ENCODE data around the gene RELB.
"Not testable (repeated sequence)": the region's sequence is repeated elsewhere in the genome, so short reads cannot be mapped to it uniquely, and the experiment has no call there.

The RELB gene

DNA sequence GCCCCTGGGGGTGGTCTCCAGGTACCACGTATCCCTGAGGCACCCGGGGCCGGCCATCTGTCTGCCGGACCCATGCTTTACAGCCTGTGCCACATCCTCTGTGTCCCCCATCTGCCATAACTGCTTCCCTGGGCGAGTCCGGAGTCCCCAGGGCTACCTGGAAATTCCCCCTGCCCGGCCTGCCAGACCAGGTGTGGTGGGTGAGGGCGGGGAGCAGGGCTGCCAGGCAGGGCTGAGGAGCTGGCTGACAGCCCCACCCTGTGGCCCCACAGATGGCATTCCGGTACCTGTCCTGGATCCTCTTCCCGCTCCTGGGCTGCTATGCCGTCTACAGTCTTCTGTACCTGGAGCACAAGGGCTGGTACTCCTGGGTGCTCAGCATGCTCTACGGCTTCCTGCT, 10.3 kb upstream of the RELB start:
- no peak overlapping the region for H3K27ac ChIP-seq
- no peak overlapping the region for H3K9ac ChIP-seq (ENCODE audit: insufficient read length)
- H3K36me3 ChIP-seq (ENCODE audit: insufficient read depth, low read length): no peaks in the 10 kb centered on the region; the same call in 1 of the 2 replicates

DNA sequence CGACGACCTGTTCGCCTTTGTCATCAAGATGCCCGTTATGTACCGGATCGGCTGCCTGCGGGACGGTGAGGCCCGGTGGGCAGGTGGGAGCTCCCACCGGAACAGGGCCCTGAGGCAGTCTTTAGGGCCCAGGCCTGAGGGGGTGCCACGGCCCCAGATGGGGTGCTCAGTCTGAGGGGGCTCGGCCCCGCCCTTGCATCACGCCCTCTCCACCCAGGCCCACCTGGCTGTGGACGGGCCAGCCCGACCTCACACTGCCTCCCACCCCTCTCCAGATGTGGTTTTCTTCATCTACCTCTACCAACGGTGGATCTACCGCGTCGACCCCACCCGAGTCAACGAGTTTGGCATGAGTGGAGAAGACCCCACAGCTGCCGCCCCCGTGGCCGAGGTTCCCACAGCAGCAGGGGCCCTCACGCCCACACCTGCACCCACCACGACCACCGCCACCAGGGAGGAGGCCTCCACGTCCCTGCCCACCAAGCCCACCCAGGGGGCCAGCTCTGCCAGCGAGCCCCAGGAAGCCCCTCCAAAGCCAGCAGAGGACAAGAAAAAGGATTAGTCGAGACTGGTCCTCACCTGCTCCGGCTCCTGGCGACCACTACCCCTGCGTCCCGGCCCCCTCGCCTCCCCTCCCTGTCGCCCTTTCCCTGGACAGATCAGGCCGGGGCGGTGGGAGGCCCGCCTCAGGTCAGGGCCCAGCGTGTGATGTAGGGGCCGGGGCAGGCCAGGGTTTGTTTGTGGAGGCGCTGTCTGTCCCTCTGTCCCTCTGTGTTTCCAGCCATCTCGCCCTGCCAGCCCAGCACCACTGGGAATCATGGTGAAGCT, 8.7 kb upstream of the RELB start:
- no peak for DNase-seq (ENCODE audit: low read depth, low spot score)
- Histone ChIP-seq H3K27ac (no peak overlapping the region), H3K4me3 (no peak overlapping the region), H3K9me3 (ENCODE audit: low read depth, low read length) (no peaks in the 10 kb centered on the region), H3K36me3 (ENCODE audit: insufficient read depth, low read length) (no peaks in the 10 kb centered on the region; the same call in 1 of the 2 replicates), H3K9ac (ENCODE audit: insufficient read length) (no peak overlapping the region)
- no peak for TF ChIP-seq POLR2AphosphoS5 (IDR thresholded peaks at IDR 0.05; ENCODE audit: borderline replicate concordance, low read depth, low read length)
- no peak for TF ChIP-seq EZH2 (IDR thresholded peaks at IDR 0.05)
- TF ChIP-seq FOXP2 (optimal IDR thresholded peaks at IDR 0.05; ENCODE audit: control extremely low read depth, extremely low read length, insufficient read depth): no peak

More for the DNA sequence above, 10.3 kb upstream of the RELB start:
- TF ChIP-seq EZH2 (IDR thresholded peaks at IDR 0.05) (no peak), FOXP2 (optimal IDR thresholded peaks at IDR 0.05; ENCODE audit: control extremely low read depth, extremely low read length, insufficient read depth) (no peak), POLR2AphosphoS5 (IDR thresholded peaks at IDR 0.05; ENCODE audit: borderline replicate concordance, low read depth, low read length) (no peak)
- H3K9me3 ChIP-seq (ENCODE audit: low read depth, low read length): no peaks in the 10 kb centered on the region
- no peak overlapping the region for H3K4me3 ChIP-seq
- DNase-seq (ENCODE audit: low read depth, low spot score): no peak

DNA sequence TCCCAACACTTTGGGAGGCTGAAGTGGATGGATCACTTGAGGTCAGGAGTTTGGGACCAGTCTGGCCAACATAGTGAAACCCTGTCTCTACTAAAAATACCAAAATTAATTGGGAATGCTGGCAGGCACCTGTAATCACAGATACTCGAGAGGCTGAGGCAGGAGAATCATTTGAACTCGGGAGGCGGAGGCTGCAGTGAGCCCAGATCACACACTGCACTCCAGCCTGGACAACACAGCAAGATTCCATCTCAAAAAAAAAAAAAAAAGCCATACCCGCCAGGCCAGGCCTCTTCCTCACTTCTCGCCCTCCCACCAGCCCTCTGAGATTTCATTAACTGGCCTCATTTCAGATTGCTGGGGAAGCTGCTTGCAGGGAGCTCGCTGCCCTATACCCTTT, 7.7 kb upstream of the RELB start:
- Histone ChIP-seq H3K4me3 (no peak overlapping the region), H3K36me3 (ENCODE audit: insufficient read depth, low read length) (no peaks in the 10 kb centered on the region; the same call in 1 of the 2 replicates), H3K9ac (ENCODE audit: insufficient read length) (no peak overlapping the region), H3K9me3 (ENCODE audit: low read depth, low read length) (no peaks in the 10 kb centered on the region), H3K27ac (no peak overlapping the region)
- DNase-seq (ENCODE audit: low read depth, low spot score): no peak
- TF ChIP-seq FOXP2 (optimal IDR thresholded peaks at IDR 0.05; ENCODE audit: control extremely low read depth, extremely low read length, insufficient read depth): no peak
- TF ChIP-seq POLR2AphosphoS5 (IDR thresholded peaks at IDR 0.05; ENCODE audit: borderline replicate concordance, low read depth, low read length): no peak
- TF ChIP-seq EZH2 (IDR thresholded peaks at IDR 0.05): no peak

DNA sequence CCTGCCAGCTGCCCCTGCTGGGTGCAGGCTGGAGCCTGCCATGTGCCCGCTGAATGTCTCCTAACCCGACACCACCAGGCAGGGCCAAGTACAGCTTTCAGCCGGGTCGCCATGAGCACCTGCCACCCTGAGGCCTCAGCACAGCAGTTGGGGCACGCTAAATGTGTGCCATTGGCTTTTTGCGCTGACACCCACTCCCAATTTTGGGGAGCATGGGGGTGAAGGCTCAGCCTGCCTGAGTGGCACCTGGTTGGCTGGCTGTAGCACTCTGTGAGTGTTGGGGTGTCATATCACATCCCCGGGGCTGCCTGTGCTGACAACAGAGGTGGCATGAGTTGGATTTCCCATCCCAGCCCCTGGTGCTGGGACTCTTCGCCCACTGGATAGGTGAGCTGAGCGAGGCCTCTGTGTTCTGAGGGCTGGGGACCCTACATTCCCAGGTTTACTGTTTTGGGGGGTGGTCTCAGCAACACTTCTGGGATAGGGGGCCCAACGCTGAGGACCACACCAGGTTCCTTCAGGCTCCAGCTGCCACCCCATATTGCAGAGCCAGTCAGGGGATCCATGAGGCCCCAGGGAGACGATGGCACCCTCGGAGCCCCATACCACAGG, 7.2 kb upstream of the RELB start:
- no peak overlapping the region for H3K9ac ChIP-seq (ENCODE audit: insufficient read length)
- H3K36me3 ChIP-seq (ENCODE audit: insufficient read depth, low read length): no peaks in the 10 kb centered on the region; the same call in 1 of the 2 replicates
- H3K27ac ChIP-seq: no peak overlapping the region
- H3K4me3 ChIP-seq: no peak overlapping the region
- DNase-seq (ENCODE audit: low read depth, low spot score): no peak
- TF ChIP-seq POLR2AphosphoS5 (IDR thresholded peaks at IDR 0.05; ENCODE audit: borderline replicate concordance, low read depth, low read length) (0 out of 2 replicates have a peak, but pooled peaks have one; percentile 14), EZH2 (IDR thresholded peaks at IDR 0.05) (no peak)
- no peaks in the 10 kb centered on the region for H3K9me3 ChIP-seq (ENCODE audit: low read depth, low read length)

DNA sequence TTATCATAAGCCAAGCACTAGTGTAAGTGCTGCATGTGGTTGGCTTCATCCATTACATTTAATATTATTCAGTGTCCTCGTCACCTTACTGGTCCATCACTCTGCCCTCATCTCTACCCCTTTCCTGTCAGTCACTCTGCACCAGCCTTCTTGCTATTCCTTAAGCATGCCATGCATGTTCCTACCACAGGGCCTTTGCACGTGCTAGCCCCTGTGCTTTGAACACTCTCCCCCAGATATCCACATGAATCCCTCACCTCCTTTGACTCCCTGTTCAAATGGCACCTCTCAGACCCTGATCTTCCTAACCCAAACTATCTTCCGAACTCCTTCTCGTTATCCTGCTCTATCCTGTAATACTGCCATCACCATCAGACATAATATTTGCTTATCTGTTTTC, 3.2 kb upstream of the RELB start:
- no peak overlapping the region for H3K27ac ChIP-seq
- TF ChIP-seq FOXP2 (optimal IDR thresholded peaks at IDR 0.05; ENCODE audit: control extremely low read depth, extremely low read length, insufficient read depth) (no peak), EZH2 (IDR thresholded peaks at IDR 0.05) (no peak), POLR2AphosphoS5 (IDR thresholded peaks at IDR 0.05; ENCODE audit: borderline replicate concordance, low read depth, low read length) (no peak)
- no peak for DNase-seq (ENCODE audit: low read depth, low spot score)
- H3K36me3 ChIP-seq (ENCODE audit: insufficient read depth, low read length): no peaks in the 10 kb centered on the region
- no peak overlapping the region for H3K4me3 ChIP-seq
- H3K9ac ChIP-seq (ENCODE audit: insufficient read length): no peak overlapping the region
- H3K9me3 ChIP-seq (ENCODE audit: low read depth, low read length): no peaks in the 10 kb centered on the region

DNA sequence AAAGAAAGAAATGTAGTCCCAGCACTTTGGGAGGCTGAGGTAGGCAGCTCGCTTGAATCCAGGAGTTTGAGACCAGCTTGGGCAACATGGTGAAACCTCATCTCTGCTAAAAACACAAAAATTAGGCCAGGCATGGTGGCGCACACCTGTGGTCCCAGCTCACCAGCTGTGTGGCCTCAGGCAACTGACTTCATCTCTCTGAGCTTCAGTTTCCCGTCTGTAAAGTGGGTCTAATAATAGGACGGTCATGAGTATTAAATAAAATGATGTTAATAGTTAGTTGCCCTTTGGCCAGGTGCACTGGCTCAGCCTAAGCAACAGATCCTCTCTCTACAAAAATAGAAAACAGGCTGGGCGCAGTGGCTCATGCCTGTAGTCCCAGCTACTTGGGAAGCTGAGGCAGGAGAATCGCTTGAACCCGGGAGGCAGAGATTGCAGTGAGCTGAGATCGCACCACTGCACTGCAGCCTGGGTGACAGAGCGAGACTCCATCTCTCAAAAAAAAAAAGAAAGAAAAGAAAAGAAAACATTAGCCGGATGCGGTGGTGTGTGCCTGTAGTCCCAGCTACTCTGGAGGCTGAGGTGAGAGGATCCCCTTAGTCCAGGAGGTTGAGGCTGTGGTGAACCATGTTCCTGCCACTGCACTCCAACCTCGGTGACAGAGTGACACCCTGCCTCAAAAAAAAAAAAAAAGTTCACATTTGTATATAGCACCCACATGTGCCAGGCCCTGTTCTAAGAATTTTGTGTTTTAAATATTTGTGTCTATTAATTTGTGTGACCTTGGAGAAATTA, 1.9 kb upstream of the RELB start:
- H3K4me3 ChIP-seq; H3K36me3 ChIP-seq (ENCODE audit: insufficient read depth, low read length); DNase-seq (ENCODE audit: low read depth, low spot score); H3K27ac ChIP-seq; H3K9ac ChIP-seq (ENCODE audit: insufficient read length); H3K9me3 ChIP-seq (ENCODE audit: low read depth, low read length): not testable (repeated sequence)

DNA sequence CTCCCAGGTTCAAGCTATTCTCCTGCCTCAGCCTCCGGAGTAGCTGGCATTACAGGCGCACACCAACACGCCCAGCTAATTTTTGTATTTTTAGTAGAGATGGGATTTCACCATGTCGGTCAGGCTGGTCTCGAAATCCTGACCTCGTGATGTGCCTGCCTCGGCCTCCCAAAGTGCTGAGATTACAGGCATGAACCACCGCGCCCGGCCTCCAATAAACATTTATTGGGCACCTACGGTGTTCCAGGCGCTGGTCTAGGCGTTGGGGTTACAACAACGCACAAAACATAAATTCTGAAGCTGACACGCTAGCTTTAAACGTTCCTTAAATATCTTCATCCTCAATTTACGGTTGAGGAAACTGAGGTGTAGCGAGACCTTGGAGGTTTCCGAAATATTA, 599 bp upstream of the RELB start:
- H3K9me3 ChIP-seq (ENCODE audit: low read depth, low read length); H3K27ac ChIP-seq; DNase-seq (ENCODE audit: low read depth, low spot score); H3K36me3 ChIP-seq (ENCODE audit: insufficient read depth, low read length): not testable (repeated sequence)
- H3K9ac ChIP-seq (ENCODE audit: insufficient read length): peak overlapping the region; percentile 29
- H3K4me3 ChIP-seq: peak overlapping the region; percentile 81

DNA sequence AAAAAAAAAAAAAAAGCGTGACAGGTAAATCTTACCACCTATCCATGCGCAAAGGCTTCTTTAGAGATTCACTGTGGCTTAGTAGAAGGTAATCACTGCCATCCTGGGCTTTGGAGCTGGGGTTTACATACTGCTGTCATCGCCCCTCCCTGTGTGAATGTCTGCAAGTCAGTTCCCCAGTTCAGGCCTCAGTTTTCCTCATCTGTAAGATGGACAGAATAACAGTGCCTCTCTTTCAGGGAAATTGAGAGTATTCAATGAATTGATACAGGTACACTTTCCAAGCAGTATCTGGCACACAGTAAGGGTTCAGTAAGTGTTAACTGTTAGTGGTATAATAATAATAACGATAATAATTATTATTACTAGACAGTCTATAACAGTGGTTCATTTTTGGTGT, 2.2 kb downstream of the RELB start:
- DNase-seq (ENCODE audit: low read depth, low spot score): no peak
- no peaks in the 10 kb centered on the region for H3K36me3 ChIP-seq (ENCODE audit: insufficient read depth, low read length)
- H3K4me3 ChIP-seq: no peak overlapping the region
- H3K27ac ChIP-seq: no peak overlapping the region
- H3K9me3 ChIP-seq (ENCODE audit: low read depth, low read length): no peaks in the 10 kb centered on the region
- H3K9ac ChIP-seq (ENCODE audit: insufficient read length): no peak overlapping the region
- TF ChIP-seq POLR2AphosphoS5 (IDR thresholded peaks at IDR 0.05; ENCODE audit: borderline replicate concordance, low read depth, low read length) (no peak), FOXP2 (optimal IDR thresholded peaks at IDR 0.05; ENCODE audit: control extremely low read depth, extremely low read length, insufficient read depth) (no peak), EZH2 (IDR thresholded peaks at IDR 0.05) (no peak)
